Activated CD8-positive, alpha-beta T cell treated with anti-CD3 and anti-CD28 coated beads for 36 hours (primary cell): ENCODE data around the gene SMAD5. TPM values are rescaled to one million over a fixed set of nuclear protein-coding genes. Genes with fewer than 3 reads are reported as not detected.

Experiments used
- ATAC-seq: fragments of 200-7000 bp; cut with Tn5 transposase; one replicate; pipeline ENCODE4 v1.10.0; 2021; ENCODE audit warnings: mild to moderate bottlenecking, moderate library complexity
- CTCF ChIA-PET: fragments of 350-600 bp; sonication (Branson Sonifier 250); formaldehyde crosslinking; loops from one replicate; lab custom pipeline; 2021; ENCODE audit warnings: antibody characterized with exemption; lab: Charles Lee
- POLR2A ChIA-PET: fragments of 350-600 bp; sonication (Branson Sonifier 250); formaldehyde crosslinking; loops from one replicate; lab custom pipeline; 2021; ENCODE audit warnings: antibody characterized with exemption; lab: Charles Lee
- DNase-seq: peaks from one replicate; pipeline ENCODE4 v3.0.0-alpha.2; 2020
- H3K27ac Mint-ChIP-seq: one replicate; pipeline ENCODE4 v1.8.0; 2021; ENCODE audit warnings: mild to moderate bottlenecking, mixed read lengths
- H3K27me3 Mint-ChIP-seq: one replicate; pipeline ENCODE4 v1.8.0; 2021; ENCODE audit warnings: mixed read lengths
- H3K36me3 Mint-ChIP-seq: one replicate; pipeline ENCODE4 v1.8.0; 2021; ENCODE audit warnings: low read depth, mixed read lengths
- H3K4me1 Mint-ChIP-seq: one replicate; pipeline ENCODE4 v1.8.0; 2021; ENCODE audit warnings: low read depth, mixed read lengths
- H3K4me3 Mint-ChIP-seq: one replicate; pipeline ENCODE4 v1.8.0; 2021; ENCODE audit warnings: mild to moderate bottlenecking, moderate library complexity, mixed read lengths
- H3K9me3 Mint-ChIP-seq: one replicate; pipeline ENCODE4 v1.8.0; 2021; ENCODE audit warnings: mixed read lengths
- intact Hi-C: fragments of 100-400 bp; cut with micrococcal nuclease; formaldehyde crosslinking; loops from one replicate; pipeline ENCODE4 v1.10.0; 2022
- total RNA-seq, 2 experiments: library from RNA; stranded (reverse); gene quantifications; one replicate each; pipeline ENCODE4 v1.2.3, GENCODE V29; 2021
- TF ChIP-seq, protein P1 (sequence below): fragments of 200-600 bp; IDR thresholded peaks from one replicate; pipeline ENCODE4 v1.8.0; 2022; ENCODE audit warnings: antibody characterized with exemption, mild to moderate bottlenecking

The SMAD5 gene
- total RNA-seq, 2 experiments from 2014 or later, result 12.4 to 12.5 TPM

- POLR2A ChIA-PET, result no interaction called here
- TF ChIP-seq, protein P1, sequence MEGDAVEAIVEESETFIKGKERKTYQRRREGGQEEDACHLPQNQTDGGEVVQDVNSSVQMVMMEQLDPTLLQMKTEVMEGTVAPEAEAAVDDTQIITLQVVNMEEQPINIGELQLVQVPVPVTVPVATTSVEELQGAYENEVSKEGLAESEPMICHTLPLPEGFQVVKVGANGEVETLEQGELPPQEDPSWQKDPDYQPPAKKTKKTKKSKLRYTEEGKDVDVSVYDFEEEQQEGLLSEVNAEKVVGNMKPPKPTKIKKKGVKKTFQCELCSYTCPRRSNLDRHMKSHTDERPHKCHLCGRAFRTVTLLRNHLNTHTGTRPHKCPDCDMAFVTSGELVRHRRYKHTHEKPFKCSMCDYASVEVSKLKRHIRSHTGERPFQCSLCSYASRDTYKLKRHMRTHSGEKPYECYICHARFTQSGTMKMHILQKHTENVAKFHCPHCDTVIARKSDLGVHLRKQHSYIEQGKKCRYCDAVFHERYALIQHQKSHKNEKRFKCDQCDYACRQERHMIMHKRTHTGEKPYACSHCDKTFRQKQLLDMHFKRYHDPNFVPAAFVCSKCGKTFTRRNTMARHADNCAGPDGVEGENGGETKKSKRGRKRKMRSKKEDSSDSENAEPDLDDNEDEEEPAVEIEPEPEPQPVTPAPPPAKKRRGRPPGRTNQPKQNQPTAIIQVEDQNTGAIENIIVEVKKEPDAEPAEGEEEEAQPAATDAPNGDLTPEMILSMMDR, result no peak
- no peak for DNase-seq
- no peak within 1 kb of the TSS for H3K4me3 Mint-ChIP-seq
- no peak for ATAC-seq
- intact Hi-C loops, result no loop called here
- H3K27me3 Mint-ChIP-seq, result peaks cover 53% of the 10 kb centered on the region
- H3K27ac Mint-ChIP-seq, result no peak within 1 kb of the TSS
- peaks cover 2% of the 10 kb centered on the region for H3K4me1 Mint-ChIP-seq
- no peaks in the 10 kb centered on the region for H3K9me3 Mint-ChIP-seq
- H3K36me3 Mint-ChIP-seq, result peaks cover 3% of the 10 kb centered on the region
- CTCF ChIA-PET, result no interaction called here
These were observed 60.1 kb downstream of the SMAD5 start, which contains the start of gene SMIM32 for GRCh38 chr5:136192526-136193321. Gene SMIM32, minus strand, starts transcription at chr5:136193162. Its CDS starts 638 bp downstream, at chr5:136192524.

- H3K4me3 Mint-ChIP-seq, result no peak overlapping the region
- H3K27ac Mint-ChIP-seq, result no peak overlapping the region
- H3K36me3 Mint-ChIP-seq, result no peaks in the 10 kb centered on the region
- intact Hi-C loops, result no loop called here
- no peak for DNase-seq
- no peak for ATAC-seq
- ChIA-PET CTCF (no interaction called here), POLR2A (no interaction called here)
- TF ChIP-seq, protein P1, result no peak
- no peaks in the 10 kb centered on the region for H3K9me3 Mint-ChIP-seq
- peaks cover 53% of the 10 kb centered on the region for H3K27me3 Mint-ChIP-seq
- peaks cover 2% of the 10 kb centered on the region for H3K4me1 Mint-ChIP-seq
These were observed 60.8 kb downstream of the SMAD5 start for GRCh38 chr5:136193322-136193935.

GRCh38 chr5:136194576-136194975, 61.9 kb downstream of the SMAD5 start:
- intact Hi-C loops, result no loop called here
- CTCF ChIA-PET, result interaction anchor here (1.9 kb wide), 1 partner anchor 10 kb away, joined by 6 read pairs; no protein-coding TSS in a partner anchor
- POLR2A ChIA-PET, result no interaction called here
- no peak overlapping the region for H3K27ac Mint-ChIP-seq
- ATAC-seq (no peak), DNase-seq (no peak)
- H3K36me3 Mint-ChIP-seq, result no peaks in the 10 kb centered on the region
- no peaks in the 10 kb centered on the region for H3K9me3 Mint-ChIP-seq
- no peak overlapping the region for H3K4me3 Mint-ChIP-seq
- H3K4me1 Mint-ChIP-seq, result peaks cover 2% of the 10 kb centered on the region
- TF ChIP-seq, protein P1, result no peak
- H3K27me3 Mint-ChIP-seq, result peaks cover 53% of the 10 kb centered on the region

DNA sequence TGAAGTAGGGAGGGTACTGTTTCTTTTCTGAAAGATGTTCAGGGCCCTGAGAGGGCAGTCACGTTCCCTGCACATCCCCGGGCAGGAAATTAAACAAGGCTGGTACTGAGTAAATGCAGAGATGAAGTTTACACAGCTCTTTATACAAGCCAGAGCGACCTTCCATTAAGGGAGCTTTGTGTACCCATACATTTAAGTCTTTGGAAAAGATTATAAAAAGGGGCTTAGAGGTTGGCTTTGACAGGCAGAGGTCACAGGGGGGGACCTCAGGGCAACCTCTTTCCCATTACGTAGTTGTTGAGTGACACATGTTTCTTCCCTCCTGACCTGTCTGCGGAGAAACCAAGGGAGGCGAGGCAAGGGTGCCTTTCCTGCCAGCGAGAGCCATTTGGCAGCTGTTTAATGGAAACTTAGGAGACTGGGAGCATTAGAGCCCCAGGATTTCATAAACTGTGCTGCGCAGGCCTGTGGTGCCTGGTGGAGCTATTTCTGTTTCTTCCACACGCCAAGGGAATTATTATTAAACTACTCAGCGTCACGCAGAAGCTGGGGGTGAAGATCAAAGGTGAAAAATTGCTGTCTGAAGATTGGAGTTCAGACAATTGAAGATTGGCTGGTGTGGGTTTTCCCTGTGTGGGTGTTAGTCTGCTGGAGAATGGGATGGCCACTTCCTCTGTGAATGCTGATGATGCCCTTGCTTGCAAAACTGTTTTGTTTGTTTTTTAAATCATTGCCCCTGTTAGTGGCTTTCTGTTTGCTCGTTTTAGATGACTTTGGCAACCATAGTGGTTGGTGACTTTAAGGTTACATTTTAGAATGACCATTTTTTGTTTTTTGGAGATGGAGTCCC, 63.6 kb downstream of the SMAD5 start:
- Mint-ChIP-seq H3K4me3 (no peak overlapping the region), H3K27ac (no peak overlapping the region), H3K36me3 (no peaks in the 10 kb centered on the region), H3K27me3 (peaks cover 46% of the 10 kb centered on the region), H3K9me3 (no peaks in the 10 kb centered on the region), H3K4me1 (peaks cover 2% of the 10 kb centered on the region)
- DNase-seq, result no peak
- ChIA-PET CTCF (interaction anchor here (1.5 to 1.9 kb wide), 2 partner anchors 12 to 114 kb away, joined by 4 to 6 read pairs; no protein-coding TSS in a partner anchor), POLR2A (interaction anchor here (0.5 kb wide), 1 partner anchor 61 kb away, joined by 3 read pairs; no protein-coding TSS in a partner anchor)
- TF ChIP-seq, protein P1, result no peak
- no peak for ATAC-seq
- intact Hi-C loops, result no loop called here
